Thyroid gland (tissue), 4 donors: Measurements from ENCODE around the gene TOB2. TPM values are rescaled to one million over a fixed set of nuclear protein-coding genes. Genes with fewer than 3 reads are reported as not detected.

Experiments
- DNase-seq, 2 donors: peaks; one replicate each; pipeline ENCODE4 v3.0.0-alpha.2; 2019
- H3K27ac ChIP-seq, 3 donors: fragments of 200-600 bp; sonication (generic); 1 replicate in 2 of 3; 2 replicates in 1 of 3; pipeline ENCODE4 v1.5.1; 2016 to 2019; ENCODE audit warnings: mild to moderate bottlenecking in 1 of 3, moderate library complexity in 1 of 3
- H3K27me3 ChIP-seq: fragments of 200-600 bp; sonication (generic); one replicate; pipeline ENCODE4 v1.5.1; 2019
- H3K36me3 ChIP-seq, 2 donors: fragments of 200-600 bp; sonication (generic); one replicate each; pipeline ENCODE4 v1.5.1; 2016 to 2019
- H3K4me1 ChIP-seq, 2 donors: fragments of 200-600 bp; sonication (generic); one replicate each; pipeline ENCODE4 v1.5.1; 2017 to 2019
- H3K4me3 ChIP-seq, 3 donors: fragments of 200-600 bp; sonication (generic); replicated peaks in 1 of 3; 1 replicate in 2 of 3; 2 replicates in 1 of 3; pipeline ENCODE4 v1.5.1; 2016; ENCODE audit warnings: mild to moderate bottlenecking in 1 of 3
- H3K9me3 ChIP-seq: fragments of 200-600 bp; sonication (generic); one replicate; pipeline ENCODE4 v1.5.1; 2017
- POLR2A ChIP-seq, 2 donors: fragments of 450-650 bp; IDR thresholded peaks; one replicate each; pipeline ENCODE4 v1.6.1; 2017; ENCODE audit warnings: antibody characterized with exemption in 2 of 2, mild to moderate bottlenecking in 2 of 2, moderate library complexity in 1 of 2
- WGBS, 2 donors: methylation state at CpG; one replicate each; pipeline ENCODE4 v1.1.5; 2017; 5-methylcytosine and 5-hydroxymethylcytosine counted together
- intact Hi-C: fragments of 100-400 bp; cut with DNase I; formaldehyde crosslinking; loops from one replicate; pipeline ENCODE4 v1.15.1; 2023
- total RNA-seq, 4 donors: library from RNA; depleted of rRNA; stranded (reverse); fragments of >200 nt; gene quantifications; one replicate each; pipeline ENCODE4 v1.2.3, GENCODE V29; 2016
- TF ChIP-seq, protein P1 (sequence below), 6 experiments: fragments of 200-600 bp in 3 of 6; fragments of 450-650 bp in 3 of 6; sonication (generic) in 3 of 6; IDR thresholded peaks; one replicate each; pipeline ENCODE4 v1.5.1; 2016 to 2019; ENCODE audit warnings: antibody characterized with exemption in 6 of 6, mild to moderate bottlenecking in 2 of 6, inconsistent platforms in 1 of 6, moderate library complexity in 1 of 6

Gene TOB2
- total RNA-seq, 4 donors from 2014 or later: 66.5 to 130 (median 115) TPM

GRCh38 chr22:41425660-41426365 lies 20.8 kb downstream of the TOB2 start:
- TF ChIP-seq, protein P1, sequence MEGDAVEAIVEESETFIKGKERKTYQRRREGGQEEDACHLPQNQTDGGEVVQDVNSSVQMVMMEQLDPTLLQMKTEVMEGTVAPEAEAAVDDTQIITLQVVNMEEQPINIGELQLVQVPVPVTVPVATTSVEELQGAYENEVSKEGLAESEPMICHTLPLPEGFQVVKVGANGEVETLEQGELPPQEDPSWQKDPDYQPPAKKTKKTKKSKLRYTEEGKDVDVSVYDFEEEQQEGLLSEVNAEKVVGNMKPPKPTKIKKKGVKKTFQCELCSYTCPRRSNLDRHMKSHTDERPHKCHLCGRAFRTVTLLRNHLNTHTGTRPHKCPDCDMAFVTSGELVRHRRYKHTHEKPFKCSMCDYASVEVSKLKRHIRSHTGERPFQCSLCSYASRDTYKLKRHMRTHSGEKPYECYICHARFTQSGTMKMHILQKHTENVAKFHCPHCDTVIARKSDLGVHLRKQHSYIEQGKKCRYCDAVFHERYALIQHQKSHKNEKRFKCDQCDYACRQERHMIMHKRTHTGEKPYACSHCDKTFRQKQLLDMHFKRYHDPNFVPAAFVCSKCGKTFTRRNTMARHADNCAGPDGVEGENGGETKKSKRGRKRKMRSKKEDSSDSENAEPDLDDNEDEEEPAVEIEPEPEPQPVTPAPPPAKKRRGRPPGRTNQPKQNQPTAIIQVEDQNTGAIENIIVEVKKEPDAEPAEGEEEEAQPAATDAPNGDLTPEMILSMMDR (IDR thresholded peaks at IDR 0.05): no peak
- TF ChIP-seq POLR2A (IDR thresholded peaks at IDR 0.05): no peak
- H3K4me3 ChIP-seq: no peak overlapping the region
- H3K4me1 ChIP-seq: peaks cover 14 to 25% of the 10 kb centered on the region in 2 donors

DNA sequence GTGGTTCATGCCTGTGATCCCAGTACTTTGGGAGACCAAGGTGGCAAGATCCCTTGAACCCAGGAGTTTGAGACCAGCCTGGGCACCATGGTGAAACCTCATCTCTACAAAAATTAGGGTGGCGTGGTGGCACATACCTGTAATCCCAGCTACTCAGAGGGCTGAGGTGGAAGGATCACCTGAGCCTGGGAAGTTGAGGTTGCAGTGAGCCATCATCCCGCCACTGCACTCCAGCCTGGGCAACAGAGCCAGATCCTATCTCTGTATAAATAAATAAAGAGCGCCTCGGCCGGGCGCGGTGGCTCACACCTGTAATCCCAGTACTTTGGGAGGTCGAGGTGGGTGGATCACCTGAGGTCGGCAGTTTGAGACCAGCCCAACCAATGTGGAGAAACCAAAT lies 27.9 kb downstream of the TOB2 start:
- Histone ChIP-seq H3K27me3 (no peaks in the 10 kb centered on the region), H3K9me3 (no peaks in the 10 kb centered on the region), H3K27ac (peak overlapping the region; percentile 93 to 99 (median 98)), H3K36me3 (no peaks in the 10 kb centered on the region), H3K4me1 (peaks cover 52 to 62% of the 10 kb centered on the region in 2 donors), H3K4me3 (no peak overlapping the region)
- intact Hi-C loops: no loop called here
- DNase-seq: no peak
- 95 to 98% methylated on average over 9 of the region's 9 CpGs for WGBS, 2 donors
- TF ChIP-seq, protein P1 (IDR thresholded peaks at IDR 0.05): no peak
- TF ChIP-seq POLR2A (IDR thresholded peaks at IDR 0.05): no peak

More at GRCh38 chr22:41425660-41426365, 20.8 kb downstream of the TOB2 start:
- WGBS, 2 donors: 44 to 57% methylated on average over 9 of the region's 9 CpGs
- intact Hi-C loops: no loop called here
- Histone ChIP-seq H3K36me3 (peaks cover 0 to 2% of the 10 kb centered on the region in 2 donors), H3K27ac (peak overlapping the region; percentile 44 to 72 (median 68)), H3K27me3 (no peaks in the 10 kb centered on the region), H3K9me3 (no peaks in the 10 kb centered on the region)
- peak; percentile 59 to 65 for DNase-seq

- Histone ChIP-seq H3K4me3 (no peak overlapping the region), H3K27ac (peak overlapping the region; percentile 98 to 100 (median 99)), H3K27me3 (no peaks in the 10 kb centered on the region), H3K4me1 (peaks cover 48 to 62% of the 10 kb centered on the region in 2 donors), H3K9me3 (no peaks in the 10 kb centered on the region), H3K36me3 (no peaks in the 10 kb centered on the region)
- intact Hi-C loops: no loop called here
- peak; percentile 49 to 94 for TF ChIP-seq POLR2A (IDR thresholded peaks at IDR 0.05)
- TF ChIP-seq, protein P1 (IDR thresholded peaks at IDR 0.05): no peak
- peak; percentile 99 to 100 for DNase-seq
- 37 to 56% methylated on average over 8 to 11 of the region's 13 CpGs for WGBS, 2 donors
Measured at GRCh38 chr22:41417622-41418390, 28.8 kb downstream of the TOB2 start.

DNA sequence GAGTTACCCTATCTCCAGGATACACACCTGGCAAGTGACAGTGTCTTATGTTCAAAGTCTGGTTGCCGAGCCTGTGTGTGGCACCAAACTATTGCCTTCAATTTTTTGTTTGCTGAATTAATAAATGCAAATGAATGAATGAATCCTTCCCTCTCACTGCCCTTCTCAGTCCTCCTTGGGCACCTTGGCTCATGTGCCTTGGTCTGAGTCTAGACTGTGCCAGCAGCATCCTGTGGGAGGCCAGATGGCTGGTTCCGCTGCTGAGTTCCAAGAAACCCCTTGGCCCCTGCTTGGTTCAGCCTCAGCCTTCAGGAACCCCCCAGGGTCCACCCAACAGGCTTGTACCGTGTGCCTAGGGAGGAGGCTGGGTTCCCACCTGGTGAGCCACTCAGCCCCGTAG lies 31.0 kb downstream of the TOB2 start:
- 93 to 98% methylated on average over 4 of the region's 4 CpGs for WGBS, 2 donors
- Histone ChIP-seq H3K4me3 (peak overlapping the region in 1 of 3 donors; percentile 58), H3K36me3 (no peaks in the 10 kb centered on the region), H3K9me3 (no peaks in the 10 kb centered on the region), H3K4me1 (peaks cover 68 to 73% of the 10 kb centered on the region in 2 donors), H3K27me3 (no peaks in the 10 kb centered on the region), H3K27ac (peak overlapping the region; percentile 98 to 100 (median 99))
- DNase-seq: no peak
- TF ChIP-seq POLR2A (IDR thresholded peaks at IDR 0.05): no peak
- TF ChIP-seq, protein P1 (IDR thresholded peaks at IDR 0.05): no peak
- intact Hi-C loops: no loop called here
